ENCODE results near the gene IGLON5.

IGLON5 gene

DNA sequence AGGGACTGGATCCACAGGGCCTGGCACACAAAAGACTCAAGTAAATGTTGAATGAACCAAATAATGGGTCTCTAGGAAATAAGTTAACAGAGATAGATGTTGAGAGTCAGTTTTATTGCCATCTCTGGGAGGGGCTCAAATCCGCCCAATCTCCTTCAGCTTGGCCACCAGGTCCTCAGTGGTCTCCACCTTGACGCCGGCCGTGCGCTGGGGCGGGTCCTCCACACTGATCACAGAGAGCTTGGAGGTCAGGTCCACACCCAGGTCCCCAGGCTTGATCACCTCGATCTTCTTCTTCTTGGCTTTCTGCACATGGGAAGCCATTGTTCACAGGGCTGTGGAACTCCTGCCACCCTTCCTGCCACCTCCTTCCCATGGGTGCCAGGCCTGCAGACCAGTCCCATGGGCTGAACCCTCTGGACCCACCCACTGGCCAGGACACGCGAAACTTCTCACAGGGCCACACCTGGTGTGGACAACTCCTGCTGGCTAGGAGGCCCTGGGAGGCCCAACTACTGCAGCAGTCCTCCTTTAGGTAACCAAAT lies 33.7 kb downstream of the IGLON5 start:
- Histone ChIP-seq H3K79me2 (ENCODE audit: insufficient read depth, low read length) (no peaks in the 10 kb centered on the region), H3K9me2 (replicated peaks; ENCODE audit: insufficient read depth, low read length) (no peaks in the 10 kb centered on the region), H3K36me3 (ENCODE audit: low read length) (no peaks in the 10 kb centered on the region; the same call in 1 of the 2 replicates), H4K20me1 (ENCODE audit: low read depth, low read length) (no peaks in the 10 kb centered on the region), H3K27ac (ENCODE audit: low read depth, low read length) (no peak overlapping the region), H3K9me3 (ENCODE audit: insufficient read depth, low read length) (no peaks in the 10 kb centered on the region), H2AFZ (ENCODE audit: low read depth, low read length, severe bottlenecking) (no peak overlapping the region), H3K4me3 (ENCODE audit: insufficient read depth, low read length, poor library complexity, severe bottlenecking) (no peak overlapping the region), H3K27me3 (ENCODE audit: low read length) (no peaks in the 10 kb centered on the region), H3F3A (ENCODE audit: insufficient read depth) (no peaks in the 10 kb centered on the region), H3K9ac (ENCODE audit: low read length) (no peak overlapping the region), H3K4me2 (ENCODE audit: low read depth, low read length, poor library complexity, severe bottlenecking) (no peak overlapping the region)
- no peak for TF ChIP-seq EZH2phosphoT487 (conservative IDR thresholded peaks at IDR 0.05; ENCODE audit: low read length)

GRCh38 chr19:51346742-51347141 lies 35.3 kb downstream of the IGLON5 start:
- H3K27me3 ChIP-seq (ENCODE audit: low read length): no peaks in the 10 kb centered on the region
- H3K9ac ChIP-seq (ENCODE audit: low read length): no peak overlapping the region
- H3K79me2 ChIP-seq (ENCODE audit: insufficient read depth, low read length): no peaks in the 10 kb centered on the region
- no peaks in the 10 kb centered on the region for H4K20me1 ChIP-seq (ENCODE audit: low read depth, low read length)
- no peak overlapping the region for H2AFZ ChIP-seq (ENCODE audit: low read depth, low read length, severe bottlenecking)
- H3K27ac ChIP-seq (ENCODE audit: low read depth, low read length): no peak overlapping the region
- H3F3A ChIP-seq (ENCODE audit: insufficient read depth): no peaks in the 10 kb centered on the region
- no peaks in the 10 kb centered on the region; the same call in 1 of the 2 replicates for H3K36me3 ChIP-seq (ENCODE audit: low read length)
- no peaks in the 10 kb centered on the region for H3K9me2 ChIP-seq (replicated peaks; ENCODE audit: insufficient read depth, low read length)
- H3K4me2 ChIP-seq (ENCODE audit: low read depth, low read length, poor library complexity, severe bottlenecking): no peak overlapping the region
- H3K9me3 ChIP-seq (ENCODE audit: insufficient read depth, low read length): no peaks in the 10 kb centered on the region
- no peak overlapping the region for H3K4me3 ChIP-seq (ENCODE audit: insufficient read depth, low read length, poor library complexity, severe bottlenecking)
- TF ChIP-seq EZH2phosphoT487 (conservative IDR thresholded peaks at IDR 0.05; ENCODE audit: low read length): no peak
- TF ChIP-seq, protein P1, sequence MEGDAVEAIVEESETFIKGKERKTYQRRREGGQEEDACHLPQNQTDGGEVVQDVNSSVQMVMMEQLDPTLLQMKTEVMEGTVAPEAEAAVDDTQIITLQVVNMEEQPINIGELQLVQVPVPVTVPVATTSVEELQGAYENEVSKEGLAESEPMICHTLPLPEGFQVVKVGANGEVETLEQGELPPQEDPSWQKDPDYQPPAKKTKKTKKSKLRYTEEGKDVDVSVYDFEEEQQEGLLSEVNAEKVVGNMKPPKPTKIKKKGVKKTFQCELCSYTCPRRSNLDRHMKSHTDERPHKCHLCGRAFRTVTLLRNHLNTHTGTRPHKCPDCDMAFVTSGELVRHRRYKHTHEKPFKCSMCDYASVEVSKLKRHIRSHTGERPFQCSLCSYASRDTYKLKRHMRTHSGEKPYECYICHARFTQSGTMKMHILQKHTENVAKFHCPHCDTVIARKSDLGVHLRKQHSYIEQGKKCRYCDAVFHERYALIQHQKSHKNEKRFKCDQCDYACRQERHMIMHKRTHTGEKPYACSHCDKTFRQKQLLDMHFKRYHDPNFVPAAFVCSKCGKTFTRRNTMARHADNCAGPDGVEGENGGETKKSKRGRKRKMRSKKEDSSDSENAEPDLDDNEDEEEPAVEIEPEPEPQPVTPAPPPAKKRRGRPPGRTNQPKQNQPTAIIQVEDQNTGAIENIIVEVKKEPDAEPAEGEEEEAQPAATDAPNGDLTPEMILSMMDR (IDR thresholded peaks at IDR 0.05; ENCODE audit: insufficient read depth, low read length, poor library complexity, severe bottlenecking): no peak

GRCh38 chr19:51347209-51347928 lies 35.9 kb downstream of the IGLON5 start:
- H3K9ac ChIP-seq (ENCODE audit: low read length): no peak overlapping the region
- no peak overlapping the region for H2AFZ ChIP-seq (ENCODE audit: low read depth, low read length, severe bottlenecking)
- H3K36me3 ChIP-seq (ENCODE audit: low read length): no peaks in the 10 kb centered on the region; the same call in 1 of the 2 replicates
- no peaks in the 10 kb centered on the region for H4K20me1 ChIP-seq (ENCODE audit: low read depth, low read length)
- H3K27ac ChIP-seq (ENCODE audit: low read depth, low read length): no peak overlapping the region
- H3K79me2 ChIP-seq (ENCODE audit: insufficient read depth, low read length): no peaks in the 10 kb centered on the region
- H3K4me3 ChIP-seq (ENCODE audit: insufficient read depth, low read length, poor library complexity, severe bottlenecking): no peak overlapping the region
- H3K4me2 ChIP-seq (ENCODE audit: low read depth, low read length, poor library complexity, severe bottlenecking): no peak overlapping the region
- H3F3A ChIP-seq (ENCODE audit: insufficient read depth): no peaks in the 10 kb centered on the region
- H3K27me3 ChIP-seq (ENCODE audit: low read length): no peaks in the 10 kb centered on the region
- H3K9me3 ChIP-seq (ENCODE audit: insufficient read depth, low read length): no peaks in the 10 kb centered on the region
- TF ChIP-seq, protein P1 (IDR thresholded peaks at IDR 0.05; ENCODE audit: insufficient read depth, low read length, poor library complexity, severe bottlenecking): no peak
- TF ChIP-seq EZH2phosphoT487 (conservative IDR thresholded peaks at IDR 0.05; ENCODE audit: low read length): no peak
- H3K9me2 ChIP-seq (replicated peaks; ENCODE audit: insufficient read depth, low read length): no peaks in the 10 kb centered on the region

All from SU-DHL-6 (cell line).